Glutamatergic neuron (in vitro differentiated cells): ENCODE data around the gene TNS1. TPM values are rescaled to one million over a fixed set of nuclear protein-coding genes. Genes with fewer than 3 reads are reported as not detected.

Experiments
- DNase-seq: peaks from one replicate; pipeline ENCODE4 v3.0.0; 2022
- H3K27ac Mint-ChIP-seq: one replicate; pipeline ENCODE4 v1.8.0; 2020; ENCODE audit warnings: mild to moderate bottlenecking, mixed read lengths, inconsistent platforms; ENCODE audit not compliant: unreplicated experiment
- H3K27me3 Mint-ChIP-seq: one replicate; pipeline ENCODE4 v1.8.0; 2020; ENCODE audit warnings: mild to moderate bottlenecking, moderate library complexity, mixed read lengths, inconsistent platforms; ENCODE audit not compliant: unreplicated experiment
- H3K36me3 Mint-ChIP-seq: one replicate; pipeline ENCODE4 v1.8.0; 2020; ENCODE audit warnings: mild to moderate bottlenecking, mixed read lengths, inconsistent platforms; ENCODE audit not compliant: unreplicated experiment
- H3K4me1 Mint-ChIP-seq: one replicate; pipeline ENCODE4 v1.8.0; 2020; ENCODE audit warnings: mild to moderate bottlenecking, low read depth, mixed read lengths, inconsistent platforms; ENCODE audit not compliant: unreplicated experiment
- H3K4me3 Mint-ChIP-seq: one replicate; pipeline ENCODE4 v1.8.0; 2020; ENCODE audit warnings: mild to moderate bottlenecking, mixed read lengths, inconsistent platforms; ENCODE audit not compliant: unreplicated experiment
- H3K9me3 Mint-ChIP-seq: one replicate; pipeline ENCODE4 v1.8.0; 2020; ENCODE audit warnings: mild to moderate bottlenecking, moderate library complexity, mixed read lengths, inconsistent platforms; ENCODE audit not compliant: unreplicated experiment
- total RNA-seq: library from RNA; stranded (reverse); fragmentation: NEBNext Ultra II Directional; extraction: Animal tissue kit (Norgen Biotek cat#: 25700); gene quantifications from one replicate; pipeline ENCODE4 v1.2.1, GENCODE V29; 2021; ENCODE audit not compliant: unreplicated experiment
- TF ChIP-seq, protein P1 (sequence below): fragments of 200-600 bp; sonication (generic); IDR thresholded peaks from one replicate; pipeline ENCODE4 v1.5.0; 2021; ENCODE audit not compliant: partially characterized antibody, unreplicated experiment

The TNS1 gene
- total RNA-seq, 1 donor from 2014 or later: 3.2 TPM

DNA sequence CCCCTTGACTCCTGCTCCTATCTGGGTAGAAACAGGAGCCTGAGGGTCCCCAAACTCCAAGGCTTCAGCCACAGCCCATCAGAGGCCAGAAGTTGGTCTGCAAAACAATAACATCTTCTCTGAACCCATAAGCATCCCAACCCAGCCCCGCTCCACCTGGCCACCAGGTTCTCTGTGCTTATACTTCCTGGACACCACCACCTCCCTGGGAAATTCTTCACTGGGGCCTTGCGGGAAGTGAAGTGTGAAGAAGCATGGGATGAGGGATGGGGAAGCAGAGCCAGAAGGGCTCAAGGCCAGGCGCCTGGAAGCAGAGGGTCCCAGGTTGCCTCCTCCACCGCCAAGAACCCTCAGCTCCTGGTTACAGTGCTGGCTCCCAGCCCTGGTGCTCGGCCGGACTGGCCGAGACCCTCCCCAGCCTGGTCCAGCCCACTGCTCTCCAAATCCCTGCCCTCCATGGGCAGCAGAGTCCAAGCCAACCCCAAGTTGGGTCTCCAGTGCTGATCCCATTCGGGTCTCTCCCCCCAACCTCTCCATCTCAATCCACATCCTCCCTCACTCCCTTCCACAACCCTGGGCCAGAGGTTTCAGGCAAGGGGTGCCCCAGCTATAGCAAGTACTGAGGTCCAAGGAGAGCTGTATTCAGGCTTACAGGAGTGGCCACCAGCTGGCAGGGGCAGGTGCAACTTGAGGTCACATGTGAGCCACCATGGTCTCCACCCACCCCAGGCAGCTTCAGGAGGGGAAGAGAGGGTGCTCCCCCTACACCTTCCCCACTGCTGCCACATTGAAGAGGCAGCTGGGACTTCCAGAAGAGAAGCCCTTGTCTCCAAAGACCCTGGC is 60.7 kb downstream of the TNS1 start:
- H3K4me1 Mint-ChIP-seq: peaks cover 13% of the 10 kb centered on the region
- H3K27me3 Mint-ChIP-seq: peaks cover 4% of the 10 kb centered on the region
- no peaks in the 10 kb centered on the region for H3K36me3 Mint-ChIP-seq
- no peak overlapping the region for H3K4me3 Mint-ChIP-seq
- TF ChIP-seq, protein P1, sequence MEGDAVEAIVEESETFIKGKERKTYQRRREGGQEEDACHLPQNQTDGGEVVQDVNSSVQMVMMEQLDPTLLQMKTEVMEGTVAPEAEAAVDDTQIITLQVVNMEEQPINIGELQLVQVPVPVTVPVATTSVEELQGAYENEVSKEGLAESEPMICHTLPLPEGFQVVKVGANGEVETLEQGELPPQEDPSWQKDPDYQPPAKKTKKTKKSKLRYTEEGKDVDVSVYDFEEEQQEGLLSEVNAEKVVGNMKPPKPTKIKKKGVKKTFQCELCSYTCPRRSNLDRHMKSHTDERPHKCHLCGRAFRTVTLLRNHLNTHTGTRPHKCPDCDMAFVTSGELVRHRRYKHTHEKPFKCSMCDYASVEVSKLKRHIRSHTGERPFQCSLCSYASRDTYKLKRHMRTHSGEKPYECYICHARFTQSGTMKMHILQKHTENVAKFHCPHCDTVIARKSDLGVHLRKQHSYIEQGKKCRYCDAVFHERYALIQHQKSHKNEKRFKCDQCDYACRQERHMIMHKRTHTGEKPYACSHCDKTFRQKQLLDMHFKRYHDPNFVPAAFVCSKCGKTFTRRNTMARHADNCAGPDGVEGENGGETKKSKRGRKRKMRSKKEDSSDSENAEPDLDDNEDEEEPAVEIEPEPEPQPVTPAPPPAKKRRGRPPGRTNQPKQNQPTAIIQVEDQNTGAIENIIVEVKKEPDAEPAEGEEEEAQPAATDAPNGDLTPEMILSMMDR: no peak
- peaks cover 5% of the 10 kb centered on the region for H3K9me3 Mint-ChIP-seq
- no peak overlapping the region for H3K27ac Mint-ChIP-seq
- DNase-seq: no peak

DNA sequence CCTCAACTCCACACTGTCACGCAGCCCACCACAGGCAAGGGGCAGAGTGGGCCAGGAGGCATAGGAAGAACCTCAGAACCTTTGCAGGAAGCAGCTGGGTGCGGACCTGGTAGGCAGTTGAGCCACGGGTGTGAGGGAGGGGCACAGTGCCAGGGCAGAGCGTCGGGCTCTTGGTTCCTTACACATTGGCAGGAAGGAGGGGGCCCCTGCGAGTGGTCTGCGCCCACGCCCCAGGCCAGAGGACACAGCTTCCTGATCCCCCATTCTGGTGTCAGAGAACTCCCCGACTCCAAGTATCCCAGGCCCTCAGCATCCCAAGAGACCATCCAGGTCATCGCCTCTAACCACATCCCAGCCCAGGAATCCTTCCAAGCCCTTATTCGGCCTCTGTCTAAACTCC is 61.5 kb downstream of the TNS1 start:
- Mint-ChIP-seq H3K4me3 (no peak overlapping the region), H3K27me3 (peaks cover 6% of the 10 kb centered on the region), H3K36me3 (no peaks in the 10 kb centered on the region), H3K4me1 (peaks cover 10% of the 10 kb centered on the region), H3K9me3 (peaks cover 7% of the 10 kb centered on the region), H3K27ac (no peak overlapping the region)
- DNase-seq: no peak
- TF ChIP-seq, protein P1: no peak

DNA sequence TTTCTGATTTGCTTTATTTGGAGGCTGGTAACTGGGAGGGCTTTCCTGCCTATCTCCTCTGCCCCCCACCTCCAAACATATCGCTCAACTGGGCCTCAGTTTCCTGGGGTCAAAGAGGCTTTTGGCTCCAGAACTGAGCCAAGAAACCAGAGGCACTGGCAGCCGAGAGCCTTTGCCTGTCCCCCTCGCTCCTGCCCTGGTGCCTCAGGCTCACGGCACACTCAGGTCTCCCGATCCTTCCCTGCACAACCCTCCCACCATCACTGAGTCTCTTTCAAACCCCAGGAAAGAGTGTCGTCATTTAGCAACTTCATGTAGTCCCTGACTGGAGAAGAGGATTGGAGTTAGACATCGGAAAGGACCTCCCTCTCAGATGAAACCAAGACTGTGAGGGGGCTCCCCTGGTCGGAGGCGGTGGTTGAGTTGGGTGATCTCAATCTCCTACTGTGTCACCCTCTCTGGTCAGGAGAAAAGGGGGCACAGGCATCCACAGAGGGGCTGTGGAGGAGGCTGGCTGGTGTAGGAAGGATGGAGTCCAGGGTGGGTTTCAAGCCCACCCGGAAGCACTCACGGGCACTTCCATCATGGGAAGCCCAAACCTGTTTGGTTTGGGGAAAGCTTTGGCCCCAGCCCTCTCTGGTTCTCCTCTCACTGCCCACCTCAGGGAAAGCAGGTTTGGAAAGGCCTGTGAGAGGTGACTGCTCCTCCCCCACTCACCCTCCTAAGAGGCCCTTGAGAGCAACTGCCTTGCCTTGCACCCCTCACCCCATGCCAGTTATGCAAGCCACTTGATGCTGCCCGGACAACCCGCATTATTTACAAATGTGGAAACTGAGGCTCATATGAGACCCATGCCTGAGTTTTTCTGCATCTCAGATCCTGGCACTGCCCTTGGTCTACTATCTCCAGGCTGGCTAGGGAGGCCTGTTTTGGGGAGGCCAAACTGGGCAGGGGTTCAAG is 62.3 kb downstream of the TNS1 start:
- Mint-ChIP-seq H3K27me3 (peaks cover 8% of the 10 kb centered on the region), H3K36me3 (no peaks in the 10 kb centered on the region), H3K4me1 (peaks cover 7% of the 10 kb centered on the region), H3K9me3 (peaks cover 4% of the 10 kb centered on the region), H3K27ac (no peak overlapping the region), H3K4me3 (no peak overlapping the region)
- DNase-seq: no peak
- TF ChIP-seq, protein P1: no peak

DNA sequence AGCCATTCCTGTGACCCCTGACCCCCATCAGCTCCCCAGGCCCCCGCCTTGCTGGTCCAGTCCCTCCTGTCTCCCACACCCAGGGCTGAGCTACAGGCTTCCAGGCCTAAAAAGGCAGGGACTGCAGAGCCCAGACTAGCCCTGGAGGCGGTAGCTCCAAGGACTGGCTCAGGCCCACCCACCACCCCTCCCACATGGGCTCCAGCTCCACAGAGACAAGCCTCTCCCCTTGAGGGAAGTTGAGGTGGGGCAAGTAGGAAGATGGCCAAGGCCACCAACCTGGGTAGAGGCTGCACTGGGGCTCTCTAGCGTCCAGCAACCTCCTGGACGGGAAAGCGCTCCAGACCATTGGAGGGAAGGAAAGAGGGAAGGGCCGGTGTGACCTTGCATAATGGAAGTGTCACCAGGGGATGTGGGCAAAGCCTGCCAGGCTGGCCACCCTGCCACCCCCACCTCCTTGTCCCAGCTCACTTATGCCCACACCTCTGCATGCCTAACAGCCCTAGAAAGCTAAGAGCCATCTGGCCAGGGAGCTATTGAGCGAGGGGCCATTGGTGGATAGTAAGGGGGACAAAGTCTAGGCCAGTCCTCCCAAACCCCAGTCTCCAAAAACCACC is 63.1 kb downstream of the TNS1 start:
- Mint-ChIP-seq H3K4me3 (no peak overlapping the region), H3K27ac (no peak overlapping the region), H3K27me3 (peaks cover 10% of the 10 kb centered on the region), H3K9me3 (peaks cover 4% of the 10 kb centered on the region), H3K4me1 (peaks cover 10% of the 10 kb centered on the region), H3K36me3 (no peaks in the 10 kb centered on the region)
- no peak for DNase-seq
- TF ChIP-seq, protein P1: no peak
